Fibroblast of lung (primary cell): ENCODE results near the gene MYH10. TPM values are rescaled to one million over a fixed set of nuclear protein-coding genes. Genes with fewer than 3 reads are reported as not detected.

ENCODE experiments used
- DNase-seq, 2 donors: peaks; one replicate each; pipeline versions ENCODE4 v3.0.0 to v3.0.0-alpha.2; 2010; ENCODE audit warnings: low read depth in 2 of 2
- H2AFZ ChIP-seq: 2 replicates; pipeline ENCODE4 v1.5.1; 2012; ENCODE audit warnings: low read length, control low read depth, inconsistent platforms
- H3K27ac ChIP-seq: 2 replicates; pipeline ENCODE4 v1.5.1; 2011; ENCODE audit warnings: low read length, control low read depth; ENCODE audit not compliant: insufficient read depth
- H3K27me3 ChIP-seq: 2 replicates; pipeline ENCODE4 v1.5.1; 2011; ENCODE audit warnings: mild to moderate bottlenecking, low read length; ENCODE audit not compliant: control insufficient read depth, insufficient read depth
- H3K36me3 ChIP-seq: 2 replicates; pipeline ENCODE4 v1.5.1; 2011; ENCODE audit warnings: low read length; ENCODE audit not compliant: control insufficient read depth, insufficient read depth
- H3K4me1 ChIP-seq: 2 replicates; pipeline ENCODE4 v1.5.1; 2011; ENCODE audit warnings: low read length; ENCODE audit not compliant: control insufficient read depth, insufficient read depth; ENCODE audit errors: extremely low read depth
- H3K4me2 ChIP-seq: 2 replicates; pipeline ENCODE4 v1.5.1; 2011; ENCODE audit warnings: low read length, control low read depth; ENCODE audit not compliant: insufficient read depth; ENCODE audit errors: extremely low read depth
- H3K4me3 ChIP-seq, 4 experiments: fragments of 200-600 bp in 1 of 4; sonication (generic) in 1 of 4; replicated peaks in 1 of 4; 2 replicates each; pipeline ENCODE4 v1.5.1; 2011 to 2016; ENCODE audit warnings: low read length in 4 of 4, low read depth in 3 of 4, mild to moderate bottlenecking in 3 of 4, control low read depth in 2 of 4, inconsistent platforms in 1 of 4, mixed read lengths in 1 of 4; ENCODE audit not compliant: insufficient read depth in 1 of 4; ENCODE audit errors: control extremely low read depth in 1 of 4
- H3K79me2 ChIP-seq: 2 replicates; pipeline ENCODE4 v1.5.1; 2012; ENCODE audit warnings: mild to moderate bottlenecking, low read length, inconsistent platforms; ENCODE audit not compliant: control insufficient read depth, insufficient read depth
- H3K9ac ChIP-seq: 2 replicates; pipeline ENCODE4 v1.5.1; 2011; ENCODE audit warnings: mild to moderate bottlenecking, low read length, control low read depth; ENCODE audit not compliant: insufficient read depth
- H3K9me3 ChIP-seq: 2 replicates; pipeline ENCODE4 v1.5.1; 2012; ENCODE audit warnings: low read depth, low read length; ENCODE audit not compliant: control insufficient read depth, insufficient read depth
- H4K20me1 ChIP-seq: 2 replicates; pipeline ENCODE4 v1.5.1; 2011; ENCODE audit warnings: low read length; ENCODE audit not compliant: control insufficient read depth, insufficient read depth; ENCODE audit errors: extremely low read depth
- EZH2 ChIP-seq: IDR thresholded peaks from 2 replicates; pipeline ENCODE4 v1.5.1; 2012; ENCODE audit warnings: low read length, control low read depth, mild to moderate bottlenecking; ENCODE audit errors: missing control alignments
- polyA plus RNA-seq, 2 donors: library from polyadenylated mRNA; depleted of rRNA in 1 of 2; stranded (reverse) in 1 of 2; unstranded in 1 of 2; fragments of >200 nt; gene quantifications; 2 replicates each; pipeline ENCODE4 v1.2.1, GENCODE V29; 2011 to 2012; ENCODE audit warnings: missing spikeins in 1 of 2
- total RNA-seq: library from RNA; depleted of rRNA; stranded (reverse); fragments of >200 nt; gene quantifications from 2 replicates; pipeline ENCODE4 v1.2.1, GENCODE V29; 2014
- TF ChIP-seq, protein P1 (sequence below), 2 donors: IDR thresholded peaks in 1 of 2; conservative IDR thresholded peaks in 1 of 2; 1 replicate in 1 of 2; 2 replicates in 1 of 2; pipeline ENCODE4 v1.5.1; 2011 to 2012; ENCODE audit warnings: low read length in 2 of 2, control low read depth in 1 of 2, inconsistent platforms in 1 of 2, low read depth in 1 of 2, mild to moderate bottlenecking in 1 of 2

The MYH10 gene
- total and polyA plus RNA-seq, 2 donors (not counting 1 experiment from before 2014, with no cell fraction given), result 54.6 to 104 TPM

DNA sequence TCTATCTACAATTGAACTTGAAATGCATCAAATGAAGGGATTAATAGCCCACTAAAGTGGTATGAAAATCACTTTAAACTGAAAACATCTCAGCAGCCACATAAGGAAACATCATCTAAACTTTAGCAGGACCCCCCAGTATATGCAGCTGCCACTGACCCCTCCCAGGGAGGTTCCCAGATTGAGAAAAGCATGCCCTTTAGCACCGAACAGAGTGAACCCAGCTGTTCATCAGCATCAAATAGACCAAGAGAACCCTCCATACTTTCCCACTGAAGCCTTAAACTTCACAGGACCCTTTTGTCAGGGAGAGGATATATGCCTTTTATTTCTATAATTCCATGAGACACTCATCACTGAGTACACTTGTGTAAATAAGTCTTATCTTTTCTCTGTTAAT is 44.6 kb downstream of the MYH10 start:
- no peak overlapping the region for H3K4me2 ChIP-seq
- H3K4me3 ChIP-seq, result no peak overlapping the region
- H4K20me1 ChIP-seq, result no peaks in the 10 kb centered on the region
- TF ChIP-seq, protein P1, sequence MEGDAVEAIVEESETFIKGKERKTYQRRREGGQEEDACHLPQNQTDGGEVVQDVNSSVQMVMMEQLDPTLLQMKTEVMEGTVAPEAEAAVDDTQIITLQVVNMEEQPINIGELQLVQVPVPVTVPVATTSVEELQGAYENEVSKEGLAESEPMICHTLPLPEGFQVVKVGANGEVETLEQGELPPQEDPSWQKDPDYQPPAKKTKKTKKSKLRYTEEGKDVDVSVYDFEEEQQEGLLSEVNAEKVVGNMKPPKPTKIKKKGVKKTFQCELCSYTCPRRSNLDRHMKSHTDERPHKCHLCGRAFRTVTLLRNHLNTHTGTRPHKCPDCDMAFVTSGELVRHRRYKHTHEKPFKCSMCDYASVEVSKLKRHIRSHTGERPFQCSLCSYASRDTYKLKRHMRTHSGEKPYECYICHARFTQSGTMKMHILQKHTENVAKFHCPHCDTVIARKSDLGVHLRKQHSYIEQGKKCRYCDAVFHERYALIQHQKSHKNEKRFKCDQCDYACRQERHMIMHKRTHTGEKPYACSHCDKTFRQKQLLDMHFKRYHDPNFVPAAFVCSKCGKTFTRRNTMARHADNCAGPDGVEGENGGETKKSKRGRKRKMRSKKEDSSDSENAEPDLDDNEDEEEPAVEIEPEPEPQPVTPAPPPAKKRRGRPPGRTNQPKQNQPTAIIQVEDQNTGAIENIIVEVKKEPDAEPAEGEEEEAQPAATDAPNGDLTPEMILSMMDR (conservative IDR thresholded peaks at IDR 0.05 in 1 of 2, IDR thresholded peaks at IDR 0.05 in 1 of 2; ENCODE audit: low read depth in 1 of 2, low read length in 2 of 2), result no peak
- H3K27me3 ChIP-seq, result no peaks in the 10 kb centered on the region
- no peak overlapping the region for H2AFZ ChIP-seq
- no peaks in the 10 kb centered on the region for H3K36me3 ChIP-seq
- no peak overlapping the region for H3K9ac ChIP-seq
- no peaks in the 10 kb centered on the region for H3K9me3 ChIP-seq
- DNase-seq, result no peak
- no peak overlapping the region for H3K27ac ChIP-seq
- no peaks in the 10 kb centered on the region for H3K4me1 ChIP-seq
- no peaks in the 10 kb centered on the region for H3K79me2 ChIP-seq

- Histone ChIP-seq H3K4me2 (no peak overlapping the region), H3K4me1 (no peaks in the 10 kb centered on the region), H4K20me1 (no peaks in the 10 kb centered on the region), H3K4me3 (no peak overlapping the region), H3K27ac (no peak overlapping the region), H3K36me3 (no peaks in the 10 kb centered on the region), H3K79me2 (no peaks in the 10 kb centered on the region), H2AFZ (no peak overlapping the region), H3K9ac (no peak overlapping the region), H3K27me3 (no peaks in the 10 kb centered on the region), H3K9me3 (no peaks in the 10 kb centered on the region)
- DNase-seq, result no peak
- no peak for TF ChIP-seq EZH2
- TF ChIP-seq, protein P1 (conservative IDR thresholded peaks at IDR 0.05 in 1 of 2, IDR thresholded peaks at IDR 0.05 in 1 of 2; ENCODE audit: low read depth in 1 of 2, low read length in 2 of 2), result no peak
Observed at GRCh38 chr17:8583954-8584353, 46.6 kb downstream of the MYH10 start.

DNA sequence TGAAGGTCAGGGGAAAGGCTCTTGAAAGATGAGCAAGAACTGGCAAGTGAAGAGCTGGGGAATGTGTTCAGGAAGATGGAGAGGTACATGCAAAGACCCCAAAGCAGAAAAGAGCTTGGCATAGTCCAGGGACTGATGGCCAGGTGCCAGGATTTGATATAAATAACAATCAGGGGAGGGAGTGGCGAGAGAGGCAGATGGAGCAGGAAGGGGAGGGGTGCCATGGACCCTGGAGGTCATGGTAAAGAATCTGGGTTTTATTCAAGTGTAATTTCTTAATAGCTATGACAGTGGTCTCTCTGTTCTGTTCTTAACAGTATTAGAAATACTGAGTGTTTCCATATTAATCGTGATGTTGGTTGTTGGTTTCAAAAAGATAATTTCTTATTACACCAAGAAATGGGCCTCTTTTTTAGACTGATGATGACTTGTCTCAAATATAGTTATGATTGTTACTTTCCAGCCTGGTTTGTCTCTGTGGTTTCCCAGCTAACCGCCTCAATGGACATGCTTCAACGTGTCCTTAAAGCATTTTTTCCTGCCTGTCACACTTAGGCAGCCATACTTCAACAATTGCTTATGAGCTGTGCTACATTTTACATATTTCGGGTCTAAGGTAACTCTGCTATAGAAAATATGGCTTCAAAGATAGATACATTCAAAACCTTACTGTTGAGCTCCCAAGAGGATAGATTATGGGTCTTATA is 49.4 kb downstream of the MYH10 start:
- no peak for TF ChIP-seq EZH2
- TF ChIP-seq, protein P1 (conservative IDR thresholded peaks at IDR 0.05 in 1 of 2, IDR thresholded peaks at IDR 0.05 in 1 of 2; ENCODE audit: low read depth in 1 of 2, low read length in 2 of 2), result no peak
- Histone ChIP-seq H3K79me2 (no peaks in the 10 kb centered on the region), H3K9ac (no peak overlapping the region), H3K27ac (no peak overlapping the region), H3K4me1 (no peaks in the 10 kb centered on the region), H3K36me3 (no peaks in the 10 kb centered on the region), H2AFZ (no peak overlapping the region), H3K9me3 (no peaks in the 10 kb centered on the region), H3K4me2 (no peak overlapping the region), H3K27me3 (no peaks in the 10 kb centered on the region), H3K4me3 (no peak overlapping the region), H4K20me1 (no peaks in the 10 kb centered on the region)
- DNase-seq, result peak in 1 of 2 donors; percentile 20
